HG03558 (cell line): Measurements from ENCODE around the gene VAV2.

Source experiments
- ATAC-seq: cut with Tn5 transposase; IDR thresholded peaks from one replicate; pipeline ENCODE4 v1.9.1; 2021; ENCODE audit warnings: moderate number of reproducible peaks; ENCODE audit not compliant: unreplicated experiment; ENCODE audit errors: extremely low read depth

Gene VAV2

GRCh38 chr9:133828338-133828997 lies 163.7 kb downstream of the VAV2 start:
- no peak for ATAC-seq

GRCh38 chr9:133826289-133827085 lies 165.6 kb downstream of the VAV2 start:
- no peak for ATAC-seq

- no peak for ATAC-seq
Measured at GRCh38 chr9:133825555-133826218, 166.4 kb downstream of the VAV2 start.

- no peak for ATAC-seq
Measured at GRCh38 chr9:133824802-133825186, 167.3 kb downstream of the VAV2 start.

GRCh38 chr9:133824106-133824801 lies 167.9 kb downstream of the VAV2 start:
- ATAC-seq, result no peak

GRCh38 chr9:133823189-133824105 lies 168.7 kb downstream of the VAV2 start:
- ATAC-seq, result no peak

- no peak for ATAC-seq
Measured at GRCh38 chr9:133822430-133823065, 169.6 kb downstream of the VAV2 start.

GRCh38 chr9:133821601-133822429 lies 170.3 kb downstream of the VAV2 start:
- ATAC-seq, result no peak

- ATAC-seq, result no peak
Measured at GRCh38 chr9:133819923-133820322, 172.2 kb downstream of the VAV2 start.

- ATAC-seq, result no peak
Measured at GRCh38 chr9:133818444-133818843, 173.7 kb downstream of the VAV2 start.

GRCh38 chr9:133815781-133816180 lies 176.3 kb downstream of the VAV2 start:
- ATAC-seq, result no peak

GRCh38 chr9:133814586-133815208 lies 177.4 kb downstream of the VAV2 start:
- no peak for ATAC-seq

GRCh38 chr9:133813749-133814585 lies 178.2 kb downstream of the VAV2 start:
- ATAC-seq, result no peak

GRCh38 chr9:133812941-133813748 lies 179.0 kb downstream of the VAV2 start:
- no peak for ATAC-seq

- no peak for ATAC-seq
Measured at GRCh38 chr9:133812077-133812868, 179.9 kb downstream of the VAV2 start.
